ENCODE results near the gene METAP1D. TPM values are rescaled to one million over a fixed set of nuclear protein-coding genes. Genes with fewer than 3 reads are reported as not detected.

METAP1D gene
- total RNA-seq, 1 donor from 2014 or later, result 4.6 TPM

DNA sequence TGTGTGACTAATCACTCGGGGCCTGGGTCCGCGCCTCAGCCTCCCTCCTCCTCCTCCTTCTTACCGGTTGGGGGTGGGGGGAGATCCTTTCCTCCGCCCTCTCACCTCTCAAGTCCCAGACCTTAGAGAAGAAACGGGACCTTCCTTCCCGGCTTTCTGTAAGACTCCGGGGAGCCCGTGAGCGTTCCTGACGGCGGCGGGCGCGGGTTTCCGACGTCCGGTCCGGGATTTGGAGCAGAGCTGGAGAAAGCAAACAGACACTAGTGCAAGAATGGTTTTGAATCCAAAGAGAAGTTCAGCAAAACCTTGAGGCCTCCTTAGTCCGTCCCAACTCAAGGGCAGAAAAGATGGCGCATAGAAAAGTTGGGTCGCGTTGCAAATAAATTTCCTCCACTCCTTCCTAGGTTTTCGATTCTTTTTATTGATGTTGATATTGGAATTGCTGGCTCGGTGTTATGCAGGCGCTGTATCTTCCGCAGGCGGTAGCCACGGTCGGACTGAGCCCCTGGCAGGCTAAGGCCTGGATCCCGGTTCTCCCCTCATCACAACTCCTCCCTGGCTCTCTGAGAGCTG is 87.5 kb downstream of the METAP1D start:
- H3K27me3 Mint-ChIP-seq (ENCODE audit: low read depth), result peaks cover 5% of the 10 kb centered on the region
- TF ChIP-seq, protein P1, sequence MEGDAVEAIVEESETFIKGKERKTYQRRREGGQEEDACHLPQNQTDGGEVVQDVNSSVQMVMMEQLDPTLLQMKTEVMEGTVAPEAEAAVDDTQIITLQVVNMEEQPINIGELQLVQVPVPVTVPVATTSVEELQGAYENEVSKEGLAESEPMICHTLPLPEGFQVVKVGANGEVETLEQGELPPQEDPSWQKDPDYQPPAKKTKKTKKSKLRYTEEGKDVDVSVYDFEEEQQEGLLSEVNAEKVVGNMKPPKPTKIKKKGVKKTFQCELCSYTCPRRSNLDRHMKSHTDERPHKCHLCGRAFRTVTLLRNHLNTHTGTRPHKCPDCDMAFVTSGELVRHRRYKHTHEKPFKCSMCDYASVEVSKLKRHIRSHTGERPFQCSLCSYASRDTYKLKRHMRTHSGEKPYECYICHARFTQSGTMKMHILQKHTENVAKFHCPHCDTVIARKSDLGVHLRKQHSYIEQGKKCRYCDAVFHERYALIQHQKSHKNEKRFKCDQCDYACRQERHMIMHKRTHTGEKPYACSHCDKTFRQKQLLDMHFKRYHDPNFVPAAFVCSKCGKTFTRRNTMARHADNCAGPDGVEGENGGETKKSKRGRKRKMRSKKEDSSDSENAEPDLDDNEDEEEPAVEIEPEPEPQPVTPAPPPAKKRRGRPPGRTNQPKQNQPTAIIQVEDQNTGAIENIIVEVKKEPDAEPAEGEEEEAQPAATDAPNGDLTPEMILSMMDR (IDR thresholded peaks at IDR 0.05), result no peak
- peak overlapping the region; percentile 98 for H3K4me3 Mint-ChIP-seq (ENCODE audit: unreplicated experiment)
- H3K36me3 Mint-ChIP-seq (ENCODE audit: low read depth), result peaks cover 10% of the 10 kb centered on the region
- H3K9me3 Mint-ChIP-seq (ENCODE audit: low read depth), result no peaks in the 10 kb centered on the region
- H3K27ac Mint-ChIP-seq (ENCODE audit: unreplicated experiment), result peak overlapping the region; percentile 100
- no peak for DNase-seq (ENCODE audit: low spot score)
- H3K4me1 Mint-ChIP-seq (ENCODE audit: low read depth), result peaks cover 51% of the 10 kb centered on the region

DNA sequence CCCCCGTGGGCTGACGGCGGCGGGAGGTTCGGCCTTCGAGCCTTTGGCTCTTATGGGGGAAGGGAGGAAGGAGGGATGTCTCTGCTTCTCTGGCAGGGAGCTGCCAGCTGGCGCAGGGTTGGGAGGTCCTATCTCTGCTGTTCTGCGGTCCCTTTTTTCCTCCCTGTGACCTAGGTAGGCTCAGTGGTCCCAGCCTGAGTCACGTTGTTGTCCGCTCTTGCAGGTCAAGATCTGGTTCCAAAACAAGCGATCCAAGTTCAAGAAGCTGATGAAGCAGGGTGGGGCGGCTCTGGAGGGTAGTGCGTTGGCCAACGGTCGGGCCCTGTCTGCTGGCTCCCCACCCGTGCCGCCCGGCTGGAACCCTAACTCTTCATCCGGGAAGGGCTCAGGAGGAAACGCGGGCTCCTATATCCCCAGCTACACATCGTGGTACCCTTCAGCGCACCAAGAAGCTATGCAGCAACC is 88.1 kb downstream of the METAP1D start:
- no peaks in the 10 kb centered on the region for H3K9me3 Mint-ChIP-seq (ENCODE audit: low read depth)
- H3K4me3 Mint-ChIP-seq (ENCODE audit: unreplicated experiment), result peak overlapping the region; percentile 98
- TF ChIP-seq, protein P1 (IDR thresholded peaks at IDR 0.05), result no peak
- H3K4me1 Mint-ChIP-seq (ENCODE audit: low read depth), result peaks cover 51% of the 10 kb centered on the region
- H3K27me3 Mint-ChIP-seq (ENCODE audit: low read depth), result peaks cover 2% of the 10 kb centered on the region
- no peak for DNase-seq (ENCODE audit: low spot score)
- H3K36me3 Mint-ChIP-seq (ENCODE audit: low read depth), result peaks cover 10% of the 10 kb centered on the region
- peak overlapping the region; percentile 100 for H3K27ac Mint-ChIP-seq (ENCODE audit: unreplicated experiment)

DNA sequence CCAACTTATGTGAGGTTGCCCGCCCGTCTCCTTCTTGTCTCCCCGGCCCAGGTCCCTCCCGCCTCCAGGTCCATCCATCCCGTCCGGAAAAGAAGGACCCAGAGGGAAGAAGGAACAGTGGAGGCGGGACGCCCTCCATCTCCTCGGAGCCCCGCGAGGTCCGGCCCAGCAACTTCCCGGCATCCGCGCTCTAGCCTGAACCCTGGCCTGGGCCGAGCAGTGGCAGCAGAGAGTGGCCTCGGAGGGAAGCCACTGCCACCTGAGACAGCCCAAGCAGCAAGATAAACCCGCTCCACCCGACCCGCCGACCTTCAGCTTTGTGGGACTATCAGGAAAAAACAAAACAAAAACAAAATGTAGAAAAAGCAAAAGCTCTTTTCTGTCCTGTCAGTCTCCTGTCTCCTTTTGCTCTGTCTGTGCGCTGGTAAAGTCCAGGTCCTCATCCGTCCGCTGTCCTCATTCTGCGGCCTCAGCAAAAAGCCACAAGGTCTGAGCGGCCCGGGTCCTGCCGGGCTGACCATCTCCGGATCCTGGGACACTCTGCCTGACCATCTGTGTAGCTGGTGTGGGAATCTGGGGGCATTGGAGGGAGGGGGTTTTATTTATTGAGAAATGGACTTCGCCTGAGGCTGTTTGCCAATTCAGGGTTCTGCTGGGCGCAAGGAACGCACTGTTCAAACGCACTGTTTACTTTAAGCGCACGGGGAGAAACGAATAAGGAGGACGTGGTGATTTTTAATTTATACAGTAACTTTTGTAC is 88.7 kb downstream of the METAP1D start:
- DNase-seq (ENCODE audit: low spot score), result no peak
- H3K4me1 Mint-ChIP-seq (ENCODE audit: low read depth), result peaks cover 51% of the 10 kb centered on the region
- peak overlapping the region; percentile 98 for H3K4me3 Mint-ChIP-seq (ENCODE audit: unreplicated experiment)
- peaks cover 10% of the 10 kb centered on the region for H3K36me3 Mint-ChIP-seq (ENCODE audit: low read depth)
- TF ChIP-seq, protein P1 (IDR thresholded peaks at IDR 0.05), result no peak
- H3K27me3 Mint-ChIP-seq (ENCODE audit: low read depth), result peaks cover 2% of the 10 kb centered on the region
- peak overlapping the region; percentile 100 for H3K27ac Mint-ChIP-seq (ENCODE audit: unreplicated experiment)
- H3K9me3 Mint-ChIP-seq (ENCODE audit: low read depth), result no peaks in the 10 kb centered on the region

DNA sequence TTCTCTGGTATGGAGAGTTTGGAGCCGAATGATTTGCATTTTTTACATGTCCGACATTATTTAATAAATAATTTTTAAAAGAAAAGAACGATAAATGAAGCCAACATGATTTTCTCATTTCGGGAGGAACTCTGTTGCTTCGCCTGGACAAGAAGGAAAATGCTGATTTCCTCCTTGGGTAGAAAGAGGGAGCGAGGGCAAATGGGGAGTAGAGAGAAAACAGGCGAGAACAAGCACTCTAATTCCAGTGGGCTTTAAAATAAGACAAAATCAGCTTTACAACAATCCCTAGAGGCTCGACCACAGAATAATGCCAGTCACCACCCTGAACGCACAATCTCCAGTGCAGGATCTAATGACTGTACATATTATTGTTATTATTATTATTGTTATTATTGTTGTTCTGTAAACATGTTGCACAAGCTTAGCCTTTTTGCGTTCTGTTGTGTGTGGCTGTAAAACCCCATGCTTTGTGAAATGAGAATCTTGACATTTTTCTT is 89.3 kb downstream of the METAP1D start:
- Mint-ChIP-seq H3K9me3 (ENCODE audit: low read depth) (no peaks in the 10 kb centered on the region), H3K36me3 (ENCODE audit: low read depth) (peaks cover 10% of the 10 kb centered on the region), H3K27ac (ENCODE audit: unreplicated experiment) (no peak overlapping the region), H3K27me3 (ENCODE audit: low read depth) (no peaks in the 10 kb centered on the region), H3K4me3 (ENCODE audit: unreplicated experiment) (no peak overlapping the region), H3K4me1 (ENCODE audit: low read depth) (peaks cover 50% of the 10 kb centered on the region)
- TF ChIP-seq, protein P1 (IDR thresholded peaks at IDR 0.05), result no peak
- no peak for DNase-seq (ENCODE audit: low spot score)

DNA sequence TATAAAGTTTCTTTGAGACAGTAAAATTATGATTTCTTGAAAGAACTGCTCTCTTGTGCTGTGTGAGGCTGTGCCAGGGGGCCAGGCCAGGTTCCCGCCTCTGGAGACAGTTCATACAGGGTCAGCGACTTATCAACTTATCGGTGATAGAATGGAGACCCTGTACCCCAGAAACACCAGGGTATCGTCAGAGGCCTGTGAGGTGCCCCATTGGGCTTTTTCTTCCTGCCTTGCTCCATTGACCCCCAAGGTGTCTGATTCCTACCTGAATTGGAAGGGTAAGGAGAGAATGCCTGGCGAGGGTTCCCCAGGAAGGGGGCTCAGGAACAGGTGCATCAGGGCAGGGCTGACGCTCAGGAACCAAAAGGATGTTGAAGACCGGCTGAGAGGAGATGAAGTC is 89.9 kb downstream of the METAP1D start:
- no peaks in the 10 kb centered on the region for H3K27me3 Mint-ChIP-seq (ENCODE audit: low read depth)

More for the DNA sequence above, 89.9 kb downstream of the METAP1D start:
- Mint-ChIP-seq H3K4me3 (ENCODE audit: unreplicated experiment) (no peak overlapping the region), H3K27ac (ENCODE audit: unreplicated experiment) (no peak overlapping the region), H3K9me3 (ENCODE audit: low read depth) (no peaks in the 10 kb centered on the region), H3K36me3 (ENCODE audit: low read depth) (peaks cover 10% of the 10 kb centered on the region), H3K4me1 (ENCODE audit: low read depth) (peaks cover 47% of the 10 kb centered on the region)
- TF ChIP-seq, protein P1 (IDR thresholded peaks at IDR 0.05), result no peak
- no peak for DNase-seq (ENCODE audit: low spot score)
